SU-DHL-6 (cell line): ENCODE measurements around the gene BOLA2B.

Source experiments
- CTCF ChIP-seq: fragments of 200-600 bp; sonication (generic); IDR thresholded peaks from one replicate; pipeline ENCODE4 v1.5.1; 2017; ENCODE audit warnings: antibody characterized with exemption, mild to moderate bottlenecking, low read length, moderate library complexity; ENCODE audit not compliant: insufficient read depth, poor library complexity, severe bottlenecking
- EZH2phosphoT487 ChIP-seq: fragments of 200-600 bp; sonication (generic), shearing (Covaris generic); conservative IDR thresholded peaks from 2 replicates; pipeline ENCODE4 v1.6.1; 2018; ENCODE audit warnings: mild to moderate bottlenecking, antibody characterized with exemption, low read length, moderate library complexity, mixed read lengths

GRCh38 chr16:30187971-30188561 is 5.4 kb downstream of the BOLA2B start:
- no peak for TF ChIP-seq CTCF
- TF ChIP-seq EZH2phosphoT487, result no peak
